HG03521 (cell line): Measurements from ENCODE around the gene DNAJC3.
"Not testable (repeated sequence)": the region's sequence is repeated elsewhere in the genome, so short reads cannot be mapped to it uniquely, and the experiment has no call there.

Experiments used
- ATAC-seq: cut with Tn5 transposase; IDR thresholded peaks from one replicate; pipeline ENCODE4 v1.9.1; 2021; ENCODE audit warnings: mild to moderate bottlenecking, moderate library complexity; ENCODE audit not compliant: unreplicated experiment

DNAJC3 gene

DNA sequence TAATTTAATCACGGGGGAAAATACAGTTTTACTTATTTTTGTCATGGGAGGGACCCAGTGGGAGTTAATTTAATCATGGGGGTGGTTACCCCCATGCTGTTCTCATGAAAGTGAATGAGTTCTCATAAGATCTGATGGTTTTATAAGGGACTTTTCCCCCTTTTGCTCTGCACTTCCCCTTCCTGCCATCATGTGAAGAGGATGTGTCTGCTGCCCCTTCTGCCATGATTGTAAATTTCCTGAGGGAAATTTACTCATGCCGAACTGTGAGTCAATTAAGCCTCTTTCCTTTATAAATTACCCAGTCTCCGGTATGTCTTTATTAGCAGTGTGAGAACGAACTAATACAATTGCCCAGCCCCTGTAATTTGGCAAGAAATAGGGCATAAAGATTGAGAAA is 35.9 kb downstream of the DNAJC3 start:
- ATAC-seq, result not testable (repeated sequence)

DNA sequence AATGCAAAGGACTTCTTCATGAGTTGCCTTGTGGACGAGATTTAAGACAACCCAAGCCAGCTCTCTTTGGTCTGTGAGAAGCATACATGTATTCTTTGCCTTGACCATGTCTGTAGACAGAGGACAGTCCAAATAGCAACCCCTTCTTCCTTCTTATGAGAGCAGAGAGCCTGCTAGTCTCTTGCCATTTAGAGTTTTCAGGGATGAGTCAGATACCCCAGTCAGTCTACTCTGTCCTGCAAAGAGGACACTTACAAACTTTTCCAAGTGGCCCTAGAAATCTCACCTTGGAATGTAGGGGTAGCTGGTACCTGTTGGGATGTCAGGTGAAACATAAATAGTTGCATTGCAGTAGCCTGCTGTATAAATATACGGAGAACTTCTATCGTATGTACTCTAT is 36.7 kb downstream of the DNAJC3 start:
- ATAC-seq, result no peak

DNA sequence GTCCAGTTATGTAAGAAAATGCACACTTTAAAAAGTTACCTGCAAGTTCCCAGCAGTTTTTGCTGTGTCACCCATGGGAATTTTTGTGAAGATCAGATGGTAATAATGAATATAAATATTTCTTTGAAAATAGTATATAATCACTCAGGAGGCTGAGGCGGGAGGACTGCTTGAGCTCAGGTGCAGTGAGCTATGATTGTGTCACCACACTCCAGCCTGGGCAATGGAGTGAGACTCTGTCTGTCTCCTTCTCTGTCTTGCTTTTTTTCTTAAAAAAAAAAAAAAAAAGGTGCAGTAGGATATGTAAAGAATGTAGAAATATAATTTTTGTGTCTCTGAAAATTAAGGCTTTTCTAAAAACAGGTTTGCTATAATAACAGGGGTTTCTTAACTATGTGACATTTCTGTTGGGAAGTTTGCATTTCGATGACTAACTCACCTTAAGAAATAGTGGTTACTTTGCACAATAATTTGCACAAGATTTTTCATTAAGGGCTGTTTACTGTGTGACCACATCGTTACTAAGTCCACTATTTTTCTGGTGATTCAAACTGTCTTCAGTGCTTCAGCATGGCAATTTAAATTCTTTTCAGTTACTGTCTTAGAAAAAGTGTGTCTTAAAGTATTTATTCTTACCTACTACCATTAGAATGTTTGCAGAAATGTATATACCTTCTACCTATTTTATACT is 37.3 kb downstream of the DNAJC3 start:
- no peak for ATAC-seq

DNA sequence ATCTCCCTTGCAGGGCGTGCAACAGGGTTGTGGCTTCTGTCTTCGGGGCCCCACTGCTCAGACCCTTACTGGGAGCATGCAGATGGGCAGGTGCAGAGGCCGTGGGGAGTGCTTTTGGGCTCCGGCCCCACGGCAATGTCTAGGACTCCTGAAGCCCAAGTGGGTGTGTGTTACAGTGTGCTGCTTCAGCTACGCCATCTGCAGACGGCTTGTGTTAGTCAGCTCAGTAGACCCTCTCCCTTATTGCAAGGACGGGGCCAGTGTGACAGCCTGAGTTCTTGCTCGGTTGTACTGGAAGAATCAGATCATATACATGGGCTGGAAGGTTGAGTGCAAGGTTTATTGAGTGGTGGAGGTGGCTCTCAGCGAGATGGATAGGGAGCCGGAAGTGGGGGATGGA is 39.3 kb downstream of the DNAJC3 start:
- ATAC-seq, result no peak

DNA sequence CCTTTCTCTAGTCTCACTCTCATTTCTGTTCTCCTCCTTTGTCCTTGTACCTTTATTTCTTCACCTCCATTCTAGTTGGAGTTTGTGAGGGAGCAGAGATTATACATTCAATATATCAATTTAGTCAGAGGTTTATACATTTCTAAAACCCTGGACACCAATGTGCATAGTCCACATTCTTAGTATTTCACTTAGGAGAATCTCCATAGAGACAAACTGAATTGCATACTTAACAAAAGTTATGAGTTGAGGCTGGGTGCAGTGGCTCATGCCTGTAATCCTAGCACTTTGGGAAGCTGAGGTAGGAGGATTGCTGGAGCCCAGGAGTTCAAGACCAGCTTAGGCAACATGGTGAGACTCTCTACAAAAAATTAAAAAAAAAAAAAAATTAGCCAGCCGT is 45.3 kb downstream of the DNAJC3 start:
- ATAC-seq, result no peak

DNA sequence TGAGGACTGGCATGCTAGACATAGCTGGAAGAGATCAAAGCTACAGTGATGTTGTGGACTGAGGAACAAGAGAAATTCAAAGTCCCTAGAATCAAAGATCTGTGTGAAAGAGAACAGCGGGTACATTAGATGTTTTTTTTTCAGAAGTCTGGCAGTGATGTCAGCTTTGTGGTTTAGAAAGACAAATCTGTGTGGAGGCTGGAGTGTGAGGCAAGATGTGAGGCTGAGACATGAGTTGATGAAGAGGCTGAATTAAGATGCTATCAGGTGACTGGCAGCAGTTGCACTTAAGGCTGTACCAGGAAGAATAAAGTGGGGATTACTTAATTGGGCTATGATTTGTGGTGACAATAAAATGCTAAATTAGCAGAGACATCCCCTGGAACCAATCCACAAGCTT is 46.5 kb downstream of the DNAJC3 start:
- ATAC-seq, result no peak

DNA sequence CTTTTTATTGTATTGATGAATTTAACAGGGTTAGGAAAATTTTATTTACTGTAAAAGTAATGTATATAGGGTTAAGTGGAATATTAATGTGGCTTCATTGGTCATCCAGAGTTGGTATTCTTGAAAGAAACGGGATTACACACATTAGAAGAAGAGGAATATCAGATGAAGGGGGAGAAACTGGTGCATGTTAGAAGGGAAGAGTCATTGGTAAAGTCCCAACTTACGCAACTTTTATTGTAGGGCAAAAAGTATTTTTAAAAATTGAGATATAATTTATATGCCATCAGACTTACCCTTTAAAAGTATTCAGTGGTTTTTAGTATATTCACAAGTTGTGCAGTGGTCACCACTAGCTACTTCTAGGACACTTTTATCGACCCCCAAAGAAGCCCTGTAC is 47.3 kb downstream of the DNAJC3 start:
- ATAC-seq, result no peak

DNA sequence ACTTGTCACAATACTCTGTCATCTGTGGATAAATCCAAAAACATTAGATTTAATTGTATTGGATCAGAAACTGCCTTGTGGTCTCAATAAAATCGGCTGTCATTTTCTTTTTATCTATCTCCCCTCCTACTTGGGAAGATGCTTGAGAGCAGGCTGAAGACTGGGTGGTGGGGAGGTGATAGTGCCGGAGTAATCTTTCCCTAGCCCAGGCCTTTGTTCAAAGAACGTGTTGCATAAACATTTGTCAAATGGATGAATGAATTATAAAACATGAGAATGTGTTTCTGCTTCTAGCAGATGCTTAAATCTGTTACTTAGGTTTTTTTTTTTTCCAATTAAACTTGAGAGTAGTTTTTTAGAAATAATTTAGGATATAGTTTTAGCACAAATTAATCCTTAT is 49.9 kb downstream of the DNAJC3 start:
- no peak for ATAC-seq

DNA sequence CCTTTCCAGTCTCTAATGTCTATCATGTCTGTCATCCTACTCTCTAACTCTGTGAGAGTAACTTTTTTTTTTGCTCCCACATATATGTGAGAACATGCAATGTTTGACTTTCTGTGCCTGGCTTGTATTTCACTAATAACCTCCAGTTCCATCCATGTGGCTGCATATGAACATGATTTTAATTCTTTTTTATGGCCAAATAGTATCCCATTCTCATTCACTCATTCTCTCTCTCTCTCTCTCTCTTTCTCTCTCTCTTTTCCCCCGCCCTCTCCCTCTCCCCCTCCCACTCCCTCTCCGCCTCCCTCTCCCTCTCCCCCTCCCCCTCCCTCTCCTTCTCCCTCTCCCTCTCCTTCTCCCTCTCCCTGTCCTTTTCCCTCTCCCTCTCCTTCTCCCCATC is 52.0 kb downstream of the DNAJC3 start:
- no peak for ATAC-seq

DNA sequence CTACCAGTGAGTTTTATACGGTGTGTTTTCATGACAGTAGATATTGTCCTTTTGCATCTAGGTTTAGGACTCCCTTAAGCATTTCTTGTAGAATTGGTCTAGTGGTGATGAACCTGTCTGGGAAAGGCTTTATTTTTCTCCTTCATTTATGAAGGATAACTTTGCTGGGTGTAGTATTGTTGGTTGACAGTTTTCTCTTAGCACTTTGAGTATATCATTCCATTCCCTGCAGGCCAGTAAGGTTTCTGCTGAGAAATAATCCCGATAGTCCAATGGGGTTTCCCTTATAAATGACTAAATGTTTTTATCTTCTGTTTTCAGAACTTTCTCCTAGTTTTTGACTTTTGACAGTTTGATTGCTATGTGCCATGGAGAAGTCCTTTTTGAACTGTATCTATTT is 57.2 kb downstream of the DNAJC3 start:
- ATAC-seq, result no peak

DNA sequence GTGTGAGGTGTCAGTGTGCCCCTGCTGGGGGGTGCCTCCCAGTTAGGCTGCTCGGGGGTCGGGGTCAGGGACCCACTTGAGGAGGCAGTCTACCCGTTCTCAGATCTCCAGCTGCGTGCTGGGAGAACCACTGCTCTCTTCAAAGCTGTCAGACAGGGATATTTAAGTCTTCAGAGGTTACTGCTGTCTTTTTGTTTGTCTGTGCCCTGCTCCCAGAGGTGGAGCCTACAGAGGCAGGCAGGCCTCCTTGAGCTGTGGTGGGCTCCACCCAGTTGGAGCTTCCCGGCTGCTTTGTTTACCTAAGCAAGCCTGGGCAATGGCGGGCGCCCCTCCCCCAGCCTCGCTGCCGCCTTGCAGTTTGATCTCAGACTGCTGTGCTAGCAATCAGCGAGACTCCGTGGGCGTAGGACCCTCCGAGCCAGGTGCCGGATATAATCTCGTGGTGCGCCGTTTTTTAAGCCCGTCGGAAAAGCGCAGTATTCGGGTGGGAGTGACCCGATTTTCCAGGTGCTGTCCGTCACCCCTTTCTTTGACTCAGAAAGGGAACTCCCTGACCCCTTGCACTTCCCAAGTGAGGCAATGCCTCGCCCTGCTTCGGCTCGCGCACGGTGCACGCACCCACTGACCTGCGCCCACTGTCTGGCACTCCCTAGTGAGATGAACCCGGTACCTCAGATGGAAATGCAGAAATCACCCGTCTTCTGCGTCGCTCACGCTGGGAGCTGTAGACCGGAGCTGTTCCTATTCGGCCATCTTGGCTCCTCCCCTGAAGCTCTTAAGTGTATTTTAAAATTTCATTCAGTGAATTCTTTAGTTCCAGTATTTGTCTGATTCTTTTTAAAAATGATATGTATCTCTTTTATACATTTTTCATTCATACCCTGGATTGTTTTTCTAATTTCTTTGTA is 63.4 kb downstream of the DNAJC3 start:
- ATAC-seq, result not testable (repeated sequence)

DNA sequence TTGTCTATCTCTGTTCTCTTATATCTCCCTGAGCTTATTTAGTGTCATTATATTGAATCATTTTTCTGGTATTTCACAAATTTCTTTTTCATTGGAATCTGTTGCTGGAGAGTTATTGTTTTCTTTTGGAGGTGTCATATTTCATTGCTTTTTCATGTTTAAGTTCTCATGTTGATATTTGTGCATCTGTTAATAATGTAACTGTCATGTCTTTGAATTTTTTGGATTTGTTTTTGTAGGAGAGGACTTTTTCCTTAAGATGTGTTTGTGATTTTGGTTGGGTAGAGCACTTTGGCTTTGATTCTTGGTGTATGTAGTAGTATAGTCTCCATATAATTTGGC is 64.0 kb downstream of the DNAJC3 start:
- no peak for ATAC-seq

DNA sequence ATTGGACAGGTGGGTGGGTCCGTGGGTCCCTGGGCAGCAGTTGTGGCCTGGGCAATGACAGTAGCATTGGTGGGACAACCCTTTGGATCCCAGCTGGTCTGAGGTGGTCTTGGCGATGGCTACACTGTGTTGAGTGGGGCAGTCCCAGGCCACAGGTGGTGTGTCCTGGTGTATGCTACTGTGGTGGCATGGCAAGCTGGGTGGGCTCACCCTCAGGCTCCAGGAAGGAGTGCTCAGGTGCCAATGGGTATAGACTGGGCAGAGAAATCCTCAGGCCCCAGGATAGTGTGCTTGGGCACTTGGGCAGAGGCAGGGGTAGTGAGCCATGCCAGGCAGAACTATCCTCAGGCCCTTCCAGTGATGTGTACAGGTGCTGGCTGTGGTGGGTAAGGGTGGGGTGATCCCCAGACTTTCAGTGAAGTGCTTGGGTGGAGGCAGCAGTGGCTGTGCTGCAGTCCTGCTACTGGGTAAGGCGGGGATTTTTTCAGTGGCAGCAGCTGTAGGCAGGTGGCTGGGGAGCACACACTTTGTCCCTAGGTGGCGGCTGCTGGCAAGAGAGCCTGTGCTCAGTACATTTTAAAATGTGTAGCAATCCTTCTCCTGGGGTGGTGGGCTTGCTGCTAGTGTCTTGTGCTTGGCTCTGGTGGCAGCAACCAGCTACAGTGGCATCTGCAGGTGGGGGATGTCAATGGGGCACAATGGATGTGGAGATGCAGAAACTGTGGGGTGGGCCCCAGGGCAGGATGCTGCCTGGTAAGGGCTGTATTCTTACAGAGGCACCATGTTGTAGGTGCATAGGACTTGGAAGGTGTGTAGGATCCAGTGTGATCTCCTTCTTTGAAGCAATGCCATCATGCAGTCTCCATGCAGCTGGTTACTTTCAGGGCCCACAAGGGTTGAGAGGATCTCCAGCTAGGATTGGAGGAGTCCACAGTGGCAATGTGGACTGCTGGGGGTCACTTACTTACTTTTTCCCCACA is 64.9 kb downstream of the DNAJC3 start:
- ATAC-seq, result no peak

DNA sequence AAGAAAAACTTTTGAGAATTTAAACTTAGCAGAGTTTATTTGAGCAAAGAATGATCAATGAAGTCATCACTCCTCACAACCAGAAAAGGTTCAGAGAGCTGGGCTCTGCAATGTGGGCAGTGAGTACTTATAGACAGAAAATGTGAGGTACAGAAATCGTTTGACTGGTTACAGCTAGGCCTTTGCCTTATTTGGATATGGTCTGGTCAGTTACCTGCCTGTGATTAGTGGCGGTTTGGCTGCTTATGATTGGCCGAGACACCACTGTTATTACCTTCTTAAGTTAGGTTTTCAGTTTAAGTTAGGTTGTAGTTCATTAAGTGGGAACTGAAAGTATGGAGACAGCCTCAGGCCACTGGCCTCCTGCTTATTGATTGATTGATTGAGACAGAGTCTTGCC is 66.3 kb downstream of the DNAJC3 start:
- ATAC-seq, result no peak

DNA sequence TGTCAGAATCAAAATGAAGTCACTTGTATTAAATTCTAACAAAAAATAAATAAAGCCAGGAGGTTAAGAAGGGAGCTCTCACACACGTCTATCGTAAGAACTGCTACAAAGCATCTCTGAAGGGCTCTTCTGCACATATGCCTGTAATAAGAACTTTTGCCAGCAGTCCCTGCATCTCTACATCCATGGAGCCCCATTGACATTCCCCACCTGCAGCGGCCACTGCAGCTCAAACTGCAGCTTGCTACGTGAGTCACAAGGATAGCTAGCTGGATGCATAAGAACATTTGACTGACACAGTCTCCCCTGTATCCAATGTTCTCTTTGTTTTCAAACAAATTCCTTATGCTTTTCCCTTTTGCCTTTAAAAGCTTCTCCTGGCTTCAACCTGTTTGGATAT is 68.3 kb downstream of the DNAJC3 start:
- no peak for ATAC-seq

DNA sequence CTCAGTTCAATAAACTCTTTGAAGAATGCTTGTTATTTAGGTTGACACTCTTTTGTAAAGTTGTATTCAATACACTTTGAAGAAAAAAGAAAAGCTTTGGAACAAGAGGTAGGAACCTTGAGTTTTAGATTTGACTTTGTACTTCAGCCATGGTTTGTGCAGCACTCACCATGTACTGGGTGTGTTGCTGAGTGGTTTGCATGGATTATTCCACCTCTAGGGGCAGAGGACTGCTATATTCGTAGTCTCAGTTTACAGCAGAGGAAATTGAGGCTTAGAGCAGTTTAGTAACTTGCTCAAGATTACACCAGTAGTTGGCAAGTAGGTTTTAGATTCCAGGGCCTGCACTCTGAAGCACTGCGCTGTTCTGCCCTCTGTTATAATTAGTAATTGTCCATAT is 68.8 kb downstream of the DNAJC3 start:
- no peak for ATAC-seq

DNA sequence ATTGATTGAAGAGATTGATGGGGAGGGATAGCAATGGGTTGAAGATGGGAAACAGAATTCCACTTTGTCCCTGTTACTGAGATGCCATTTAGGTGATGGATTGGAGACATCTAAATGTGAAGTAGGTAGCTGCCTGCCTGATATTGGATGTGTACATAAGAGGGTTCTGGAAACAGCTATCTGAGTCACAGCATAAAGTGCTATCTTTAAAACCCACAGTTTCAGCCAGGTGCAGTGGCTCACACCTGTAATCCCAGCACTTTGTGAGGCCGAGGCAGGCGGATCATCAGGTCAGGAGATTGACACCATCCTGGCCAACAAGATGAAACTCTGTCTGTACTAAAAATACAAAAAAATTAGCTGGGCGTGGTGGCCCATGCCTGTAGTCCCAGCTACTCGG is 72.6 kb downstream of the DNAJC3 start:
- no peak for ATAC-seq

DNA sequence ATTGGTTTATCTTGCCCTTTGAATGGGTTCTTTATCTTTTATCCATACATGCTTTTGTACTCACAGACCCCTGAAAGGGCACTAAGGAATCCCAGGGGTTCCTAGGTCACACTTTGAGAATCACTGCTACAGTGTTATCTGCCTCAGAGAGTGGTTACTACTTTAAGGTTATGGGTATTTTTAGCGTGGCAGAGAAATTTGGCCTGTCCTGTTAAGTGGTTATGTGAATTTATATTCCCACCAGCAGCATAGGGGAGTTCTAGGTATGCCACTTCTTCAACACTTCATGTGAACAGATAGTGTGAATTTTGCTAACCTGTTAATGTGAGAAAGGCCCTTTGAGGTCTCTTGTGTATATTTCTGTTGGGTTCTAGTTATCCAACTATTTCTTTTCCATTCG is 75.7 kb downstream of the DNAJC3 start:
- ATAC-seq, result no peak

DNA sequence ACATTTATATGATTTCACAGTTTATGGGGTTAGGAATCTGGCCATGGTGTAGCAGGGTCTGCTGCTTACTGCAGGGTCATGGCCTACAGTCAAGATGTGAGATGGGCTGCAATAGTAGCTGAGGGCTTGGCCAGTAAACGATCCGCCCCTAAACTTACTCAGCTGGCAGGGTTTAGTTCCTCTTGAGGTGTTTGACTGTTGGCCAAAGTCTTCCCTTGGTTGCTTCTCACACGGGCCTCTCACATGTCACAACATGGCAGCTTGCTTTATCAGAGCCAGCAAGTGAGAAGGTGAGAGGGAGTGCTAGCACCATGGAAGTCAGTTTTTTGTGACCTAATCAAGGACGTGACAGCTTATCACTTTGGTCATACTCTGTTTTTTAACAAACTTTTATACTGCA is 77.1 kb downstream of the DNAJC3 start:
- no peak for ATAC-seq

DNA sequence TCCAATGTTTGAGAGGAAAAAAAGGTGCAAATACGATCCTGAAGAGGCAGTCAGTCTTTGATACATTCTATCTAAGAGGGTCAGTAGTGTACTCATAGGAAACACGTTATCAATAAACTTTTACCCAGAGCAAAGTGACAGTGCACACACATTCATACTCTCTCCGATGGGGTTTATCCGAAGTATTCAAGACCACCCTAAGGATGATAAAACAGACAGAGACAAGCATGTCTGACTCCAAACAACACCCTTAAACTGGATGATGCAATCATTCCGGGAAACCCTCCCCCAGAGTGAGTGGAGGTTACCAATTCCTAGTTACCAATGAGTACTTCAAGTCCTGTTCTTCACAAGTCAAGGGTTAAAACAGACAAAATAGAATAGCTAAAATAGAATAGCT is 79.1 kb downstream of the DNAJC3 start:
- ATAC-seq, result no peak

DNA sequence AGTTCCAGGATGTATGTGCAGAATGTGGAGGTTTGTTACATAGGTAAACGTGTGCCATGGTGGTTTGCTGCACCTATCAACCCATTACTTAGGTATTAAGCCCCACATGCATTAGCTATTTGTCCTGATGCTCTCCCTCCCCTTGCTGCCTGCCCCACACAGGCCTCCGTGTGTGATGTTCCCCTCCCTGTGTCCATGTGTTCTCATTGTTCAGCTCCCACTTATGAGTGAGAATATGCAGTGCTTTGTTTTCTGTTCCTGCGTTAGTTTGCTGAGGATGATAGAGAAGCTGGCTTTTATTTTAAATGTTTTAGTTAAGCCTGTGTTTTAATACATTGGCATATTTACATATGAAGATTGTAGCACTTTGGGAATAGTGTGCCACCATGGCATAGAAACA is 85.7 kb downstream of the DNAJC3 start:
- ATAC-seq, result not testable (repeated sequence)
